Astrocyte (in vitro differentiated cells and primary cell): ENCODE data around the gene BAIAP3. TPM values are rescaled to one million over a fixed set of nuclear protein-coding genes. Genes with fewer than 3 reads are reported as not detected.

Source experiments
- DNase-seq: peaks from one replicate; pipeline ENCODE4 v3.0.0-alpha.2; 2010; ENCODE audit warnings: low read depth
- FAIRE-seq: peaks from 2 replicates; lab custom pipeline; 2011; peaks lifted over from hg19 to GRCh38; lab: Jason Lieb, UNC
- H2AFZ ChIP-seq: 2 replicates; pipeline ENCODE4 v1.6.0; 2012; ENCODE audit warnings: low read depth, low read length, inconsistent platforms
- H3K27ac ChIP-seq: 2 replicates; pipeline ENCODE4 v1.5.1; 2011; ENCODE audit warnings: low read depth, low read length, inconsistent platforms
- H3K27me3 ChIP-seq: 2 replicates; pipeline ENCODE4 v1.6.0; 2011; ENCODE audit warnings: low read length, inconsistent platforms; ENCODE audit not compliant: insufficient read depth
- H3K36me3 ChIP-seq: 2 replicates; pipeline ENCODE4 v1.5.1; 2011; ENCODE audit warnings: low read length, inconsistent platforms; ENCODE audit not compliant: insufficient read depth
- H3K4me1 ChIP-seq: 2 replicates; pipeline ENCODE4 v1.5.1; 2011; ENCODE audit warnings: low read length, inconsistent platforms; ENCODE audit not compliant: insufficient read depth
- H3K4me2 ChIP-seq: 2 replicates; pipeline ENCODE4 v1.6.0; 2012; ENCODE audit warnings: low read length, inconsistent platforms
- H3K4me3 ChIP-seq: 2 replicates; pipeline ENCODE4 v1.5.1; 2011; ENCODE audit warnings: low read depth, mild to moderate bottlenecking, low read length, inconsistent platforms; ENCODE audit not compliant: insufficient read depth
- H3K79me2 ChIP-seq: 2 replicates; pipeline ENCODE4 v1.6.0; 2012; ENCODE audit warnings: mild to moderate bottlenecking, low read length, inconsistent platforms; ENCODE audit not compliant: insufficient read depth
- H3K9ac ChIP-seq: 2 replicates; pipeline ENCODE4 v1.6.0; 2012; ENCODE audit warnings: mild to moderate bottlenecking, low read length, inconsistent platforms
- H3K9me3 ChIP-seq: 2 replicates; pipeline ENCODE4 v1.5.1; 2012; ENCODE audit warnings: low read depth, mild to moderate bottlenecking, low read length, inconsistent platforms; ENCODE audit not compliant: insufficient read depth
- H4K20me1 ChIP-seq: 2 replicates; pipeline ENCODE4 v1.6.0; 2012; ENCODE audit warnings: low read length, inconsistent platforms; ENCODE audit not compliant: insufficient read depth
- H3K27ac Mint-ChIP-seq: one replicate; pipeline ENCODE4 v1.8.0; 2021; ENCODE audit warnings: mild to moderate bottlenecking, mixed read lengths; ENCODE audit not compliant: unreplicated experiment
- H3K27me3 Mint-ChIP-seq: one replicate; pipeline ENCODE4 v1.8.0; 2021; ENCODE audit warnings: low read depth, mixed read lengths; ENCODE audit not compliant: unreplicated experiment
- H3K36me3 Mint-ChIP-seq: one replicate; pipeline ENCODE4 v1.8.0; 2021; ENCODE audit warnings: low read depth, mixed read lengths; ENCODE audit not compliant: unreplicated experiment
- H3K4me1 Mint-ChIP-seq: one replicate; pipeline ENCODE4 v1.8.0; 2021; ENCODE audit warnings: low read depth, mixed read lengths; ENCODE audit not compliant: unreplicated experiment
- H3K4me3 Mint-ChIP-seq: one replicate; pipeline ENCODE4 v1.8.0; 2021; ENCODE audit warnings: mild to moderate bottlenecking, moderate library complexity, mixed read lengths; ENCODE audit not compliant: unreplicated experiment
- H3K9me3 Mint-ChIP-seq: one replicate; pipeline ENCODE4 v1.8.0; 2021; ENCODE audit warnings: mild to moderate bottlenecking, mixed read lengths; ENCODE audit not compliant: unreplicated experiment
- CTCF ChIP-seq: IDR thresholded peaks from 2 replicates; pipeline ENCODE4 v1.5.1; 2011; ENCODE audit warnings: low read depth, mild to moderate bottlenecking, inconsistent platforms, low read length, moderate library complexity; ENCODE audit not compliant: insufficient read depth
- EZH2 ChIP-seq: IDR thresholded peaks from 2 replicates; pipeline ENCODE4 v1.6.1; 2012; ENCODE audit warnings: mild to moderate bottlenecking, low read length, inconsistent platforms; ENCODE audit not compliant: insufficient read depth
- total RNA-seq: library from RNA; stranded (reverse); gene quantifications from 2 replicates; pipeline ENCODE4 v1.2.1, GENCODE V29; 2021

Gene BAIAP3
- total RNA-seq, 1 donor from 2014 or later, result 2.6 TPM

- FAIRE-seq, result no peak
- no peak overlapping the region for H2AFZ ChIP-seq
These were observed 30.1 kb downstream of the BAIAP3 start for GRCh38 chr16:1363501-1364041.

GRCh38 chr16:1364510-1364909 lies 31.1 kb downstream of the BAIAP3 start:
- H4K20me1 ChIP-seq, result peaks cover 40% of the 10 kb centered on the region
- no peaks in the 10 kb centered on the region for H3K9me3 Mint-ChIP-seq
- no peaks in the 10 kb centered on the region for H3K9me3 ChIP-seq
- H3K27ac Mint-ChIP-seq, result no peak overlapping the region
- no peak for DNase-seq
- H3K27ac ChIP-seq, result no peak overlapping the region
- H3K36me3 ChIP-seq, result peaks cover 7% of the 10 kb centered on the region
- TF ChIP-seq CTCF (no peak), EZH2 (no peak)
- no peak overlapping the region for H3K9ac ChIP-seq
- H3K27me3 ChIP-seq, result no peaks in the 10 kb centered on the region
- H3K79me2 ChIP-seq, result peaks cover 31% of the 10 kb centered on the region
- no peak for FAIRE-seq
- no peak overlapping the region for H3K4me3 ChIP-seq
- H3K36me3 Mint-ChIP-seq, result peaks cover under 1% of the 10 kb centered on the region
- H3K27me3 Mint-ChIP-seq, result no peaks in the 10 kb centered on the region
- no peak overlapping the region for H2AFZ ChIP-seq
- H3K4me1 Mint-ChIP-seq, result no peaks in the 10 kb centered on the region
- H3K4me2 ChIP-seq, result no peak overlapping the region
- H3K4me1 ChIP-seq, result no peaks in the 10 kb centered on the region
- no peak overlapping the region for H3K4me3 Mint-ChIP-seq

More at GRCh38 chr16:1363501-1364041, 30.1 kb downstream of the BAIAP3 start:
- no peaks in the 10 kb centered on the region for H3K27me3 ChIP-seq
- no peak overlapping the region for H3K9ac ChIP-seq
- no peaks in the 10 kb centered on the region for H3K9me3 ChIP-seq
- Mint-ChIP-seq H3K9me3 (no peaks in the 10 kb centered on the region), H3K27ac (no peak overlapping the region), H3K36me3 (peaks cover 2% of the 10 kb centered on the region), H3K4me3 (no peak overlapping the region), H3K27me3 (no peaks in the 10 kb centered on the region), H3K4me1 (no peaks in the 10 kb centered on the region)
- peaks cover 38% of the 10 kb centered on the region for H3K79me2 ChIP-seq
- TF ChIP-seq CTCF (no peak), EZH2 (no peak)
- H3K4me1 ChIP-seq, result no peaks in the 10 kb centered on the region
- H4K20me1 ChIP-seq, result peaks cover 49% of the 10 kb centered on the region
- no peak overlapping the region for H3K4me3 ChIP-seq
- no peak for DNase-seq
- H3K4me2 ChIP-seq, result no peak overlapping the region
- H3K36me3 ChIP-seq, result peaks cover 7% of the 10 kb centered on the region
- no peak overlapping the region for H3K27ac ChIP-seq

- Mint-ChIP-seq H3K36me3 (peaks cover 1% of the 10 kb centered on the region), H3K9me3 (no peaks in the 10 kb centered on the region), H3K27ac (no peak overlapping the region), H3K27me3 (no peaks in the 10 kb centered on the region), H3K4me1 (no peaks in the 10 kb centered on the region), H3K4me3 (no peak overlapping the region)
- H3K9me3 ChIP-seq, result no peaks in the 10 kb centered on the region
- H3K9ac ChIP-seq, result no peak overlapping the region
- no peak overlapping the region for H2AFZ ChIP-seq
- H4K20me1 ChIP-seq, result peaks cover 26% of the 10 kb centered on the region
- FAIRE-seq (no peak), DNase-seq (no peak)
- peaks cover 7% of the 10 kb centered on the region for H3K36me3 ChIP-seq
- no peak overlapping the region for H3K4me3 ChIP-seq
- no peak for TF ChIP-seq CTCF
- TF ChIP-seq EZH2, result no peak
- no peak overlapping the region for H3K4me2 ChIP-seq
- H3K27me3 ChIP-seq, result no peaks in the 10 kb centered on the region
- H3K4me1 ChIP-seq, result no peaks in the 10 kb centered on the region
- peaks cover 14% of the 10 kb centered on the region for H3K79me2 ChIP-seq
- no peak overlapping the region for H3K27ac ChIP-seq
These were observed 32.7 kb downstream of the BAIAP3 start for GRCh38 chr16:1366060-1366711.
